Astrocyte of the cerebellum (primary cell): ENCODE results near the gene ARVCF.

Experiments used
- DNase-seq: peaks from one replicate; pipeline ENCODE4 v3.0.0-alpha.2; 2011; ENCODE audit warnings: low read depth
- H3K4me3 ChIP-seq: 2 replicates; pipeline ENCODE4 v1.5.1; 2011; ENCODE audit warnings: mild to moderate bottlenecking, low read depth, low read length, moderate library complexity
- in situ Hi-C: cut with HindIII; loops from 2 replicates; pipeline ENCODE4 v1.10.0; 2017; ENCODE audit warnings: low sequenced_read_pairs
- TF ChIP-seq, protein P1 (sequence below): IDR thresholded peaks from 2 replicates; pipeline ENCODE4 v1.5.1; 2012; ENCODE audit warnings: low read length, low read depth, moderate library complexity, mild to moderate bottlenecking; ENCODE audit errors: missing control alignments

The ARVCF gene

DNA sequence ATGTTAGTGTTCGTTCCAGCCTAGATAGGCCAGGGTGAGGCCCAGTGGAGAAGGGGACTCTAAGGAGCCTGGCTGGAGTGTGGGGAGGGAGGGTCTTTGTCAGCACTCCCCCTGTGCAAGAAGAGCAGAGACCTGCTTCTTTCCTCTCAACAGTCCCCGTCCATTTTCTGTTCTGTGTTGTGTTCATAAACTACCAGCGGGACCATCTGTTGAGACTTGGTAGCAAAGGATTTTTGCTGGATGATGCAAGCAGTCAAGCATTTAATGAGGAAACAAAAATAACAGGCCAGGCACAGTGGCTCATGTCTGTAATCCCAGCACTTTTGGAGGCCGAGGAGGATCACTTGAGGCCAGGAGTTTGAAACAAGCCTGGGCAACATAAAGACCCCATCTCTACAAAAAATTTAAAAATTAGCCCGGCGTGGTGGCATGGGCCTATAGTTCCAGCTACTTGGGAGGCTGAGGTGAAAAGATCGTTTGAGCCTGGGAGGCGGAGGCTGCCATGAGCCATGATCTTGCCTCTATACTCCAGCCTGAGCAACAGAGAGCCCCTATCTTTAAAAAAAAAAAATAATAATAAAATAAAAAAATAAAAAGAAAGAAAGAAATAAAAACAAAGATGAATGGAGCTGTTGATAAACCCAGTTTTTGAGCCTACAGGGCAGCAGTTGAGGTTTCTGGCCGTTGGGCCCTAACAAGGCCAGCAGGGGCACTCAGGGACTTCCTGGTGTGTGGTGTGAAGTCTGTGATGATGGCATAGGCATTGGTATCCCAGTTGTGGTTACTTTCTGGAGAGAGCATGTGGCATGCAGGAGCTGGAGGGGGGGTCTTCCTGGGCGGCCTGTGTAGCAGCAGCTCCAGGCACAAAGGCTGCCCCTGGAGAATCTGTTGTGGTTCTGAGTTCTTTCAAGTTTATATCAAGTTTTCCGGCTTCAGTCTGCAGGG, 73.3 kb downstream of the ARVCF start:
- TF ChIP-seq, protein P1, sequence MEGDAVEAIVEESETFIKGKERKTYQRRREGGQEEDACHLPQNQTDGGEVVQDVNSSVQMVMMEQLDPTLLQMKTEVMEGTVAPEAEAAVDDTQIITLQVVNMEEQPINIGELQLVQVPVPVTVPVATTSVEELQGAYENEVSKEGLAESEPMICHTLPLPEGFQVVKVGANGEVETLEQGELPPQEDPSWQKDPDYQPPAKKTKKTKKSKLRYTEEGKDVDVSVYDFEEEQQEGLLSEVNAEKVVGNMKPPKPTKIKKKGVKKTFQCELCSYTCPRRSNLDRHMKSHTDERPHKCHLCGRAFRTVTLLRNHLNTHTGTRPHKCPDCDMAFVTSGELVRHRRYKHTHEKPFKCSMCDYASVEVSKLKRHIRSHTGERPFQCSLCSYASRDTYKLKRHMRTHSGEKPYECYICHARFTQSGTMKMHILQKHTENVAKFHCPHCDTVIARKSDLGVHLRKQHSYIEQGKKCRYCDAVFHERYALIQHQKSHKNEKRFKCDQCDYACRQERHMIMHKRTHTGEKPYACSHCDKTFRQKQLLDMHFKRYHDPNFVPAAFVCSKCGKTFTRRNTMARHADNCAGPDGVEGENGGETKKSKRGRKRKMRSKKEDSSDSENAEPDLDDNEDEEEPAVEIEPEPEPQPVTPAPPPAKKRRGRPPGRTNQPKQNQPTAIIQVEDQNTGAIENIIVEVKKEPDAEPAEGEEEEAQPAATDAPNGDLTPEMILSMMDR, result peak; percentile 26
- in situ Hi-C loops, result no loop called here
- H3K4me3 ChIP-seq, result peak overlapping the region; percentile 59
- peak; percentile 80 for DNase-seq

DNA sequence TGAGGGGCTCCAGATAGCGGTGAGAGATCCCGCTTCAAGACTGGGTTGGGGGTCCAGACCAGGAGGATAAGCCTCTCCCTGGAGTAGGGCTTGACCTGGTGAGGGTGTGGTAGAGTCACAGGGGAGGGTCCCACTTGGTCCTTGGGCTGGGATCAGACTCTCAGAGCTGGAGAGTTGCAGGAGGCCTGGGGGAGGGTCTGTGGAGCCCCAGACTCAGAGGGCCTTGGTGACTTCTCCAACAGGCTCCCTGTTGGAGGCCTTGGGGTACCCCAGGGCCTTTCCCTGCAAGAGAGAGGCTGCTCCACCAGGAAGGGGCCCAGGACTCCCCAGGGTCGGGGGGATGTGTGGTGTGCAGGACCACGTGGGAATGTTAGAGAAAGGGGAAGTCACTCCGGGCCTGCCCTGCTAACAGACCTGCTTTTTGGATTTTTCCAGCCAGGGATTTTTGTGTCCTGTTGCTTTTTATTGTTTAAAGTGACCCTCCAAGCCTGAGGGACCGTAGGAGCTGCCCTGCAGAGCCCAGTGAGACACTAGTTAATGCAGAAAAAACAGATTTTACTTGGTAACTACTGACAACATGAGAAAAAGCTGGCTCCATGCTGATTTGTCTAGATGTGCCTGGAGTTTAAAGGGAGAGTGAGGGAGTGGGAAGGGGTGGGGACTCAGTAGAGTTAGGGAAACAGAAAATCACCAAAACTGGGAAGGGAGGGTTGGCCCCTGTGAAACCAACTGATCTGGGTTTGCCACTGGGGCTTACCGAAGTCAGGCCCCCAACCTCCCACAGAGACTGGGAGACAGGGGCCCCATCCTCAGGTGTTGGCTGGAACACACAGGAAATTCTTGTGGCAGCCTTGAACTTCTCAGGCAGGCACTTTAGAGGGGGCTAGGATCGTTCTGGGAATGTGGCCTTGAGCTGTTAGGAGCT, 74.2 kb downstream of the ARVCF start:
- TF ChIP-seq, protein P1, result no peak
- H3K4me3 ChIP-seq, result peak overlapping the region; percentile 59
- in situ Hi-C loops, result no loop called here
- DNase-seq, result peak; percentile 55

DNA sequence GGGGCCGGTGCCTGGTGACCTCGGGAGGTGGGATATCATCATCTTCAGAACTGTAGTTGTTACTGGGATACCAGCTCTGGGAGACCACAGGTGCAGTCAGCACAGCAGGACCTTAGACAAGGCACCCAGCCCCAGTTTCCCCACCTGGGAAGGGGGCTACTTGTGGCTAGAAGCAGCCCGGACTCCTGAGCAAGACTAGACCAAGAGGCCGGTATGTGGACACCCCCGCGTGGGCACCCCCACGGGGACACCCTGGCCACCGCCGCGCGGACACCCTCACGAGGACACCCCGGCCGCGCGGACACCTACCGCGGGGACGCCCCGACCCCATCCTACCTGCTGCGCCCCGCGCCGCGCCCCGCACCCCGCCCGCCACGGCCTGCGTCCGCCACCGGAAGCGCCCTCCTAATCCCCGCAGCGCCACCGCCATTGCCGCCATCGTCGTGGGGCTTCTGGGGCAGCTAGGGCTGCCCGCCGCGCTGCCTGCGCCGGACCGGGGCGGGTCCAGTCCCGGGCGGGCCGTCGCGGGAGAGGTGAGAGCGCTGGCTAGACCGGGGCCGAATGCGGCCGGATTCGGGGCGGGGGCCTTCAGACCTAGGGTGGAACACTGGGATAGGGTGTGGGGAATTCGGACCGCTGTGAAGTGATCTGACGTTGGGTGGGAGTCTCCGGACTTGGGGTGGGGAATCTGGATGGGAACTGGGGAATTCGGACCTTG, 75.1 kb downstream of the ARVCF start, which contains the start of the genes COMT and TXNRD2:
TSS of gene COMT (plus strand) at position 408 of the 718 bp plus-strand sequence. CDS start 20,755 bp downstream, outside the sequence.
TSS of gene TXNRD2 (minus strand) at position 454 of the 718 bp plus-strand sequence. CDS start at position 439, 15 bp downstream.
- DNase-seq, result no peak
- peak within 1 kb of the TSS; percentile 59 for H3K4me3 ChIP-seq
- in situ Hi-C loops, result no loop called here
- TF ChIP-seq, protein P1, result no peak

DNA sequence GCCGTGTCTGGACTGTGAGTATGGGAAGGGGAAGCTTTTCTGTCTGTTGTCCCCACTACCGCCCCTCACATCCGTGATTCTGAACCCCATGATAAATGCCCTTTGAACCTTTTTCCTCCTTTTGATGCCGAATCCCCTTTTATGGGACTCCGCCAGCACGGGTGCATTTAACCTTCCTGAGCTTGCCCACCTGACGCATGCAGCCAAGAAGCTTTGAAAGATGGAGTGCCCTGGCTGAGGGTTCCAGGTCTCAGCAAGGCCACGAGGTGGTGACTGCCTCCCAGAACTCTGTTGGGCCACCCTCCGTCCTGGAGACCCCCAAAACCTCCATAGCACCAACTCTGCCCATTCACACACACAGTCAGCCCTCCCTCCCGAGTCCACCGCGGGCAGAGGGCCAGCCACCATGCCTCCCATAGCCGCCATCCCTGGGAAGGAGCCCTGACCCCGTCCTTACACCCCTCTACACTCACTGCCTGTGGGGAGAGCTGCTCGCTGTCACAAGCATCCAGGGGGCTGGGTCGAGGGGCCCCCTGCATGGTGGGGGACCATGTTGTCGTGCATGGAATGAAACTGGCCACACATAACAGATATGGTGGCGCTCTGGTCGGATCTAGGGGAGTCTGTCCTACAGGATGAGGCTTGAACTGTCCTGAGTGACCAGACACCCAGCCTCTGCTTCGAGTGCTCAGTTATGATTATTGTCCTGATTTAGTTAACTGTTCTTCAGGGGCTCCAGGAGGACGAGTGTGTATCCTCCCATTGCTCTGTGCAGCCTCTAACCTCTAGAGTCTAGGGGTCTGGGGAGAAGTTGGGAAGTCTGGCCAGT, 75.9 kb downstream of the ARVCF start:
- peak overlapping the region; percentile 59 for H3K4me3 ChIP-seq
- in situ Hi-C loops, result no loop called here
- TF ChIP-seq, protein P1, result no peak
- no peak for DNase-seq

DNA sequence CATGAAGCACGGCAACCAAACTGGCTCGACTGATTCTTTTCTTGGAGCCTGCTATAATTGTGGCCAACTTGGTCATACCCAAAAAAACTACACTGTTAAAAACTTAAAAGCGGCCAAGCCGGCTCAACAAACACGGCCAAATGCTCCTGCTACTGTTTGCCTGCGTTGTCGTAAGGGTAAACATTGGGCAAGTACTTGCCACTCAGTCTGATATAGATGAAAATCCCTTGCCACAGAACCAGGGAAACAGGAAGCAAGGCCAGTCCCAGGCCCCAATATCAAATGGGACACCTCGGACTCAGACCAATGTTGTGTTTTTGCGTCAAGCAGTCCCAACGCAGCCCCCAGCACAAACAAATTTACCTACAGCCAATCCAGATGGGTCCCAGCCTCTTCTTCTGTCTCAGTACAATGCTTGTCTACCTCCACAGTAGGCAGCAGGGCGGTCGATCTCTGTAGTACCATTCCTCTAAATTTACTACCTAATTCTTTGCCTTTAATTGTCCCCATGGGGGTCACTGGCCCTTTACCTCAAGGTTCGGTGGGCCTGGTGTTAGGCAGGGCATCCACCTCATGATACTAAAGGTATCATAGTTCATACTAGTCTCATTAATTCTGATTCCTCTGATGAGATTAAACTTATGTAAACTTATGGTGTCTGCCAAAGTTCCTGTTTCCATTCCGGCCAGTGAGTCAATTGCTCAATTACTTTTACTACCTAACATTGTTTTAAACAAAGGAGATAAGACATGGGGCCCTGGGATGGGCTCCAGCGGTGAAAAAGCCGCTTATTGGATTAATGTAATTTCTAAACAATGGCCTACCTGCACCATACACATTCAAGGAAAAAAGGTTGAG, 78.8 kb downstream of the ARVCF start:
- no peak for DNase-seq
- in situ Hi-C loops, result no loop called here
- H3K4me3 ChIP-seq, result no peak overlapping the region
- TF ChIP-seq, protein P1, result no peak
